ENCODE measurements around the gene ETV6.

- TF ChIP-seq CTCF (IDR thresholded peaks at IDR 0.05) (no peak), POLR2A (IDR thresholded peaks at IDR 0.05) (no peak)
These were observed 164.0 kb downstream of the ETV6 start for GRCh38 chr12:11813438-11813813.

Data from testis (tissue), 2 donors.